Gastroesophageal sphincter (tissue), 3 donors: ENCODE measurements around the gene IPO4.

Experiments
- EP300 ChIP-seq: sonication (generic); formaldehyde crosslinking; IDR thresholded peaks from one replicate; pipeline ENCODE4 v1.6.1; 2017; ENCODE audit warnings: antibody characterized with exemption, mild to moderate bottlenecking
- POLR2A ChIP-seq, 2 donors: fragments of 450-650 bp; IDR thresholded peaks; one replicate each; pipeline ENCODE4 v1.6.1; 2017; ENCODE audit warnings: antibody characterized with exemption in 2 of 2, mild to moderate bottlenecking in 2 of 2, moderate library complexity in 1 of 2
- POLR2AphosphoS5 ChIP-seq: sonication (generic); formaldehyde crosslinking; IDR thresholded peaks from one replicate; pipeline ENCODE4 v1.6.1; 2017; ENCODE audit warnings: antibody characterized with exemption
- TF ChIP-seq, protein P1 (sequence below), 4 experiments: fragments of 200-600 bp in 2 of 4; fragments of 450-650 bp in 2 of 4; sonication (generic) in 1 of 4; IDR thresholded peaks; one replicate each; pipeline ENCODE4 v1.5.1; 2017 to 2019; ENCODE audit warnings: antibody characterized with exemption in 4 of 4, mild to moderate bottlenecking in 2 of 4, moderate library complexity in 2 of 4

DNA sequence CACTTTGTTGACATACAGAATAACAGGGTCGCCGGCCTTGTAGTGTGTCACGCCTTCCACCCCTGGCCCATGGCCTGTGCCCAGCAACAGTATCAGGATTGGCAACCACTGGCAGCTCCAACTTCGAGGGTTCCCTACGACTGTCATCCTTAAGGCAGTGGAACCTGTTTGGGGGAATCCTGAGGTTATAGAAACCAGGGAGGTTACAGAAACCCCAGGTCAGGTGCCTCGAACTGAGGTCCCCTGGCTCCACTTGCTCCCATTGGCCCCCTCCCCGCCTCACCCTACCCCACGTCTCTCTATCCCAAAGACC is 6.2 kb upstream of the IPO4 start:
- TF ChIP-seq POLR2AphosphoS5 (no peak), EP300 (no peak), POLR2A (IDR thresholded peaks at IDR 0.05) (no peak)
- TF ChIP-seq, protein P1, sequence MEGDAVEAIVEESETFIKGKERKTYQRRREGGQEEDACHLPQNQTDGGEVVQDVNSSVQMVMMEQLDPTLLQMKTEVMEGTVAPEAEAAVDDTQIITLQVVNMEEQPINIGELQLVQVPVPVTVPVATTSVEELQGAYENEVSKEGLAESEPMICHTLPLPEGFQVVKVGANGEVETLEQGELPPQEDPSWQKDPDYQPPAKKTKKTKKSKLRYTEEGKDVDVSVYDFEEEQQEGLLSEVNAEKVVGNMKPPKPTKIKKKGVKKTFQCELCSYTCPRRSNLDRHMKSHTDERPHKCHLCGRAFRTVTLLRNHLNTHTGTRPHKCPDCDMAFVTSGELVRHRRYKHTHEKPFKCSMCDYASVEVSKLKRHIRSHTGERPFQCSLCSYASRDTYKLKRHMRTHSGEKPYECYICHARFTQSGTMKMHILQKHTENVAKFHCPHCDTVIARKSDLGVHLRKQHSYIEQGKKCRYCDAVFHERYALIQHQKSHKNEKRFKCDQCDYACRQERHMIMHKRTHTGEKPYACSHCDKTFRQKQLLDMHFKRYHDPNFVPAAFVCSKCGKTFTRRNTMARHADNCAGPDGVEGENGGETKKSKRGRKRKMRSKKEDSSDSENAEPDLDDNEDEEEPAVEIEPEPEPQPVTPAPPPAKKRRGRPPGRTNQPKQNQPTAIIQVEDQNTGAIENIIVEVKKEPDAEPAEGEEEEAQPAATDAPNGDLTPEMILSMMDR (IDR thresholded peaks at IDR 0.05), result no peak
